Measurements from ENCODE around the gene NSD2.

The NSD2 gene

DNA sequence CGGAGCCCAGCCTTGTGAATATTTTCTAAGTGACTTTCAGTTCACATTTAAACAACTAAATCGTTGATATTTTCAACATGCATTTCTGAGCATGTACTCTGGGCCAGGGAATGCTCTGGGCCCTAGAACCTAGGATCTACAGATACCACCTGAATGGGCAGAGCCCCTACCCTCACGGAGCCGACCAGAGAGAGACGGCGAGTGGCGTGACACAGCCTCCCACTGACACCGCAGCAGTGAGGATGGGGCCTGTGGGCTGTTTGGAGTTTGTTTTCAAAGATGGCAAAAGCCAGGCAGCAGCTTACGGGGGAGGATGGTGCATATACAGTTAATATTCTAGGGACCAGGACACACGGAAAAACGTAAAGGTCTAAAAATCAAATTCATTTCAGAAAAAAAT, 119.9 kb downstream of the NSD2 start:
- Histone ChIP-seq H4K91ac (ENCODE audit: low read depth, low read length) (no peak overlapping the region), H3K79me1 (ENCODE audit: low read length) (no peaks in the 10 kb centered on the region), H3K4me3 (ENCODE audit: low read depth, low read length) (no peak overlapping the region), H3K14ac (ENCODE audit: low read length) (no peak overlapping the region), H3K23ac (ENCODE audit: low read length) (no peak overlapping the region), H3K4me2 (ENCODE audit: low read length) (no peak overlapping the region), H3K36me3 (ENCODE audit: control insufficient read depth in 1 of 2, insufficient read depth in 2 of 2, low read length in 2 of 2) (peaks cover 38 to 42% of the 10 kb centered on the region in 2 experiments), H3K18ac (ENCODE audit: low read length) (no peak overlapping the region), H4K12ac (ENCODE audit: low read depth, low read length) (no peak overlapping the region), H3K4me1 (ENCODE audit: control insufficient read depth in 1 of 2, insufficient read depth in 2 of 2, low read length in 2 of 2) (peaks cover 0 to 2% of the 10 kb centered on the region in 2 experiments), H3K9ac (ENCODE audit: low read length) (no peak overlapping the region), H2AFZ (ENCODE audit: insufficient read depth, low read length, poor library complexity) (no peak overlapping the region), H3K4ac (ENCODE audit: low read depth, low read length) (no peak overlapping the region), H3K9me3 (ENCODE audit: insufficient read depth, low read depth, low read length) (peaks cover 2% of the 10 kb centered on the region), H3K27ac (ENCODE audit: low read depth, low read length) (no peak overlapping the region), H4K8ac (ENCODE audit: low read depth, low read length) (no peak overlapping the region), H2BK120ac (ENCODE audit: insufficient read depth, low read length, poor library complexity) (no peak overlapping the region), H2BK5ac (ENCODE audit: low read depth, low read length, poor library complexity) (no peak overlapping the region), H2AK5ac (ENCODE audit: low read length) (no peak overlapping the region), H3K79me2 (ENCODE audit: control insufficient read depth, insufficient read depth, low read length, poor library complexity) (no peaks in the 10 kb centered on the region), H2BK12ac (ENCODE audit: low read length) (no peak overlapping the region), H3K27me3 (ENCODE audit: insufficient read depth, low read length) (no peaks in the 10 kb centered on the region)
- DNase-seq, result no peak
- no CpG with 5 or more reads among the region's 11 CpGs for WGBS (ENCODE audit: extremely low coverage, insufficient coverage, insufficient read length)

DNA sequence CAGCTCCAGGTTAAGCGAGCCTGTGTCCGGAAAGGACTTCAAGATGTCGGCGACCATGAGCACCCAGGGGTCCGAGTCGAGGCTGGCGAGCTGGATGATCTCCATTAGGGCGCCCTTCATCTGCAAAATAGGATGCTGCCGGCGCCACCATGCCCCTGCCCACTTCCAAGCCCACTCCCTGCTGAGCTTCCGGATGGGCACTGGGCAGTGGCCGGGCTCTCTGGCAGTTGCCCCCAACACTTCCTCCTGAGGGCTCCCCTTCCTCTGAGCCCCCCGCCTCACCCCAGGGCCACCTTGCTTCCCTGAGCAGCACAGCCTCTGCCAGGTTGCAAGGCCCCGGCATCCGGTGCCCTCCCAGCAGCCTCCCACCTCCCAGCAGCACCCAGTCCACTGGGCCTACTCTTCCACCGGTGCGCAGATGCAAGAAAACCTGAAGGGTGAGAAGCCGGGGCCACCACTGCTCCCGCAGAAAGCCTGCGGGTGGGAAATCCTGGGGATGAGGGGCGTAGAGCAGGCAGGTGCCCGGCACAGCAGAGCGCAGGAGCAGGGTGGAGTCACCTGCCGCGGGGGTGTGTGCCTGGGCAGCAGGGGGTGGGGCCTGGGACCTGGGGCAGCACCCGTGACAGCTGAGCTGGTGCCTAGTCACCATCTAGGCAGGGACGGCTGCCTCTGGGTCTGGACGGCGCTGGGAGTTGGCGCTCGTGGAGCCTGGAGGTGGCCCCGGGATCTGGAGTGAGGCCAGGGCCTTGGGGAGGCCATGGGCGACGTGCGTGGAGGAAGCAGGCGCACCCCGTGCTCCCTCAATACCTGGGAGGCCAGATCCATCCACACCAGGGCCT, 120.6 kb downstream of the NSD2 start:
- no peak overlapping the region for H3K4ac ChIP-seq (ENCODE audit: low read depth, low read length)
- H3K23ac ChIP-seq (ENCODE audit: low read length), result no peak overlapping the region
- no peak overlapping the region for H2BK5ac ChIP-seq (ENCODE audit: low read depth, low read length, poor library complexity)
- H4K91ac ChIP-seq (ENCODE audit: low read depth, low read length), result no peak overlapping the region
- H2AFZ ChIP-seq (ENCODE audit: insufficient read depth, low read length, poor library complexity), result no peak overlapping the region
- H2BK120ac ChIP-seq (ENCODE audit: insufficient read depth, low read length, poor library complexity), result no peak overlapping the region
- WGBS (ENCODE audit: extremely low coverage, insufficient coverage, insufficient read length), result no CpG with 5 or more reads among the region's 37 CpGs
- no peaks in the 10 kb centered on the region for H3K27me3 ChIP-seq (ENCODE audit: insufficient read depth, low read length)
- H3K4me1 ChIP-seq (ENCODE audit: control insufficient read depth in 1 of 2, insufficient read depth in 2 of 2, low read length in 2 of 2), result peaks cover 0 to 2% of the 10 kb centered on the region in 2 experiments
- no peak overlapping the region for H3K14ac ChIP-seq (ENCODE audit: low read length)
- no peak overlapping the region for H4K8ac ChIP-seq (ENCODE audit: low read depth, low read length)
- H3K36me3 ChIP-seq (ENCODE audit: control insufficient read depth in 1 of 2, insufficient read depth in 2 of 2, low read length in 2 of 2), result peaks cover 32 to 34% of the 10 kb centered on the region in 2 experiments
- no peak overlapping the region for H2BK12ac ChIP-seq (ENCODE audit: low read length)
- no peaks in the 10 kb centered on the region for H3K79me1 ChIP-seq (ENCODE audit: low read length)
- H3K4me2 ChIP-seq (ENCODE audit: low read length), result no peak overlapping the region
- no peak overlapping the region for H4K12ac ChIP-seq (ENCODE audit: low read depth, low read length)
- peaks cover 1% of the 10 kb centered on the region for H3K9me3 ChIP-seq (ENCODE audit: insufficient read depth, low read depth, low read length)
- H3K9ac ChIP-seq (ENCODE audit: low read length), result no peak overlapping the region
- no peaks in the 10 kb centered on the region for H3K79me2 ChIP-seq (ENCODE audit: control insufficient read depth, insufficient read depth, low read length, poor library complexity)
- H3K4me3 ChIP-seq (ENCODE audit: low read depth, low read length), result no peak overlapping the region
- no peak for DNase-seq
- H3K18ac ChIP-seq (ENCODE audit: low read length), result no peak overlapping the region
- no peak overlapping the region for H3K27ac ChIP-seq (ENCODE audit: low read depth, low read length)
- no peak overlapping the region for H2AK5ac ChIP-seq (ENCODE audit: low read length)

DNA sequence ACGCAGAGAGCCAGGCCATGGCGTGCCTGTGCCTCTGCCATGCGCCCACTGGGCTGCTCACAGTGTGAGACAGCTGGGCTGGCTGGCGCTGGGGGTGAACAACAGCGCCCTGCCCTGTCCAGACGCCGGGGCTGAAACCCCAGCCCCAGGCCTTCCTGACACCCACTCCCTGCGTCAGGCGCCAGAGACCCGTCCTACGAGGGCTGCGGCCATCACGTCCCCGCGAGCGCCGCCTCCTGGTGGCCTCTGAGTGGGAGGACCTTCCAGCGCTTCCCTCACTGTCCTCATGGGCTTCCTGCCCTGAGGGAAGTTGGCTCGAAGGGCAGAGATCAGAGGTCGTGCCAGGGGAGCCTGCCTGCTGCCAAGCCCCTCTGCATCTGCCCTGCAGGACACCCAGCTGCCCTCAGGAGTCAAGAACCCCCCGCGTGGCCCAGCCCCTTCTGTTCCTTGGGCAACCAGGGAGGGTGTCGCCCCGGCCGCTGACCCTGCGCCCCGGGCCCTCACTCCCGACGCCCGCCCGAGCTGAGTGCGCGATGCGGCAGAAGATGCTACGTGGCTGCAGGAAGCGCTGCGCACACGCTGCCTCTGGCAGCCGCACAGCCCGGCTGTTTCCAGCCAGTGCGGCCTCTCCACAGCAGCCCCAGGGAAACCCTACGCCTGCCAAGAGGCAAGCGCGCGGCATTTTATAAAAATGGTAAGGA, 121.4 kb downstream of the NSD2 start:
- H2BK5ac ChIP-seq (ENCODE audit: low read depth, low read length, poor library complexity), result no peak overlapping the region
- no peak overlapping the region for H3K9ac ChIP-seq (ENCODE audit: low read length)
- no peak overlapping the region for H3K27ac ChIP-seq (ENCODE audit: low read depth, low read length)
- H3K4ac ChIP-seq (ENCODE audit: low read depth, low read length), result peak overlapping the region; percentile 1
- H2BK12ac ChIP-seq (ENCODE audit: low read length), result no peak overlapping the region
- no peak for DNase-seq
- no CpG with 5 or more reads among the region's 45 CpGs for WGBS (ENCODE audit: extremely low coverage, insufficient coverage, insufficient read length)
- no peak overlapping the region for H2BK120ac ChIP-seq (ENCODE audit: insufficient read depth, low read length, poor library complexity)
- no peak overlapping the region for H3K4me2 ChIP-seq (ENCODE audit: low read length)
- H3K18ac ChIP-seq (ENCODE audit: low read length), result peak overlapping the region; percentile 12
- no peak overlapping the region for H3K4me3 ChIP-seq (ENCODE audit: low read depth, low read length)
- no peaks in the 10 kb centered on the region for H3K79me1 ChIP-seq (ENCODE audit: low read length)
- no peak overlapping the region for H4K8ac ChIP-seq (ENCODE audit: low read depth, low read length)
- H4K91ac ChIP-seq (ENCODE audit: low read depth, low read length), result no peak overlapping the region
- no peak overlapping the region for H2AFZ ChIP-seq (ENCODE audit: insufficient read depth, low read length, poor library complexity)
- no peaks in the 10 kb centered on the region for H3K79me2 ChIP-seq (ENCODE audit: control insufficient read depth, insufficient read depth, low read length, poor library complexity)
- peaks cover under 1 to 3% of the 10 kb centered on the region in 2 experiments for H3K4me1 ChIP-seq (ENCODE audit: control insufficient read depth in 1 of 2, insufficient read depth in 2 of 2, low read length in 2 of 2)
- H3K14ac ChIP-seq (ENCODE audit: low read length), result no peak overlapping the region
- H3K36me3 ChIP-seq (ENCODE audit: control insufficient read depth in 1 of 2, insufficient read depth in 2 of 2, low read length in 2 of 2), result peaks cover 24 to 26% of the 10 kb centered on the region in 2 experiments
- H3K9me3 ChIP-seq (ENCODE audit: insufficient read depth, low read depth, low read length), result no peaks in the 10 kb centered on the region
- H2AK5ac ChIP-seq (ENCODE audit: low read length), result no peak overlapping the region
- H4K12ac ChIP-seq (ENCODE audit: low read depth, low read length), result no peak overlapping the region
- no peaks in the 10 kb centered on the region for H3K27me3 ChIP-seq (ENCODE audit: insufficient read depth, low read length)
- H3K23ac ChIP-seq (ENCODE audit: low read length), result no peak overlapping the region

DNA sequence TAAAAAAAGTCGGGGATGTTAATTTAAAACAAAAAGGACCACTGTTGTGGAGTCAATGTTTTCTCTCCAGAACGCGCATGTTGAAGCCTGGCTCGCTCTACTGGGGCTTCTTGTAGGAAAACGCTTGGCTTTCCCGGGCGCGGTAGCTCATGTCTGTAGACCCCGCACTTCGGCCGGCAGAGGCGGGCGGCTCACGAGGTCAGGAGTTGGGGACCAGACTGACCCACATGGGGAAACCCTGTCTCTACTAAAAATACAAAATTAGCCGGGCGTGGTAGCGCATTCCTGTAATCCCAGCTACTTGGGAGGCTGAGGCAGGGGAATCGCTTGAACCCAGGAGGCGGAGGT, 122.0 kb downstream of the NSD2 start:
- no peak overlapping the region for H2AK5ac ChIP-seq (ENCODE audit: low read length)
- no peak overlapping the region for H4K8ac ChIP-seq (ENCODE audit: low read depth, low read length)
- WGBS (ENCODE audit: extremely low coverage, insufficient coverage, insufficient read length), result no CpG with 5 or more reads among the region's 19 CpGs

More for the DNA sequence above, 122.0 kb downstream of the NSD2 start:
- H2BK5ac ChIP-seq (ENCODE audit: low read depth, low read length, poor library complexity), result no peak overlapping the region
- no peak overlapping the region for H4K91ac ChIP-seq (ENCODE audit: low read depth, low read length)
- H3K23ac ChIP-seq (ENCODE audit: low read length), result no peak overlapping the region
- no peak overlapping the region for H4K12ac ChIP-seq (ENCODE audit: low read depth, low read length)
- no peak for DNase-seq
- H3K9ac ChIP-seq (ENCODE audit: low read length), result no peak overlapping the region
- H2BK120ac ChIP-seq (ENCODE audit: insufficient read depth, low read length, poor library complexity), result no peak overlapping the region
- H3K79me2 ChIP-seq (ENCODE audit: control insufficient read depth, insufficient read depth, low read length, poor library complexity), result no peaks in the 10 kb centered on the region
- H3K36me3 ChIP-seq (ENCODE audit: control insufficient read depth in 1 of 2, insufficient read depth in 2 of 2, low read length in 2 of 2), result peaks cover 21% of the 10 kb centered on the region in 2 experiments
- no peak overlapping the region for H2BK12ac ChIP-seq (ENCODE audit: low read length)
- H3K79me1 ChIP-seq (ENCODE audit: low read length), result no peaks in the 10 kb centered on the region
- H3K27ac ChIP-seq (ENCODE audit: low read depth, low read length), result no peak overlapping the region
- H3K4me1 ChIP-seq (ENCODE audit: control insufficient read depth in 1 of 2, insufficient read depth in 2 of 2, low read length in 2 of 2), result peaks cover 6 to 9% of the 10 kb centered on the region in 2 experiments
- no peaks in the 10 kb centered on the region for H3K27me3 ChIP-seq (ENCODE audit: insufficient read depth, low read length)
- H3K14ac ChIP-seq (ENCODE audit: low read length), result no peak overlapping the region
- H3K9me3 ChIP-seq (ENCODE audit: insufficient read depth, low read depth, low read length), result no peaks in the 10 kb centered on the region
- no peak overlapping the region for H2AFZ ChIP-seq (ENCODE audit: insufficient read depth, low read length, poor library complexity)
- no peak overlapping the region for H3K4me3 ChIP-seq (ENCODE audit: low read depth, low read length)
- H3K4ac ChIP-seq (ENCODE audit: low read depth, low read length), result no peak overlapping the region
- no peak overlapping the region for H3K4me2 ChIP-seq (ENCODE audit: low read length)
- H3K18ac ChIP-seq (ENCODE audit: low read length), result no peak overlapping the region
